ENCODE data around the gene ARHGEF9. TPM values are rescaled to one million over a fixed set of nuclear protein-coding genes. Genes with fewer than 3 reads are reported as not detected.
"Not testable (repeated sequence)": the region's sequence is repeated elsewhere in the genome, so short reads cannot be mapped to it uniquely, and the experiment has no call there.

ARHGEF9 gene
- polyA plus RNA-seq, 1 donor (not counting 4 experiments of a cell fraction or from before 2014, with no cell fraction given) = 16.0 TPM

- Histone ChIP-seq H3K27me3 (ENCODE audit: control insufficient read depth, extremely low read depth, insufficient read depth, low read length) (no peaks in the 10 kb centered on the region), H3K9ac (ENCODE audit: control insufficient read depth, extremely low read depth, insufficient read depth, low read length) (no peak overlapping the region), H4K20me1 (ENCODE audit: control insufficient read depth, extremely low read depth, insufficient read depth, low read length) (no peaks in the 10 kb centered on the region), H3K79me2 (ENCODE audit: control insufficient read depth, insufficient read depth, low read length) (no peaks in the 10 kb centered on the region), H3K4me2 (ENCODE audit: control insufficient read depth, extremely low read depth, insufficient read depth, low read depth, low read length) (no peak overlapping the region), H3K4me3 (ENCODE audit: control insufficient read depth in 2 of 3, extremely low read depth in 1 of 3, insufficient read depth in 2 of 3, low read depth in 1 of 3, low read length in 3 of 3) (no peak overlapping the region), H3K9me3 (ENCODE audit: control insufficient read depth, low read depth, low read length) (no peaks in the 10 kb centered on the region), H3K9me1 (ENCODE audit: control insufficient read depth, extremely low read depth, insufficient read depth, low read length) (no peaks in the 10 kb centered on the region), H3K27ac (ENCODE audit: control insufficient read depth, insufficient read depth, low read length) (no peak overlapping the region), H2AFZ (ENCODE audit: control insufficient read depth, low read length) (no peak overlapping the region), H3K36me3 (ENCODE audit: control insufficient read depth in 2 of 2, extremely low read depth in 1 of 2, insufficient read depth in 2 of 2, low read length in 2 of 2) (peaks cover 0 to 5% of the 10 kb centered on the region in 2 experiments), H3K4me1 (ENCODE audit: control insufficient read depth, extremely low read depth, insufficient read depth, low read length) (no peaks in the 10 kb centered on the region)
- dilution Hi-C loops (cut with MboI; ENCODE audit: extremely low pct_ligation_motif_present, low sequenced_read_pairs) = no loop called here
- FAIRE-seq (no peak), DNase-seq (ENCODE audit: low read depth, low spot score) (no peak)
- TF ChIP-seq CTCF (optimal IDR thresholded peaks at IDR 0.05 in 1 of 3, IDR thresholded peaks at IDR 0.05 in 1 of 3, conservative IDR thresholded peaks at IDR 0.05 in 1 of 3; ENCODE audit: extremely low read depth in 1 of 3, insufficient read depth in 2 of 3, low read length in 3 of 3) = no peak
- no peak for TF ChIP-seq EZH2 (IDR thresholded peaks at IDR 0.05; ENCODE audit: low read length)
Measured at GRCh38 chrX:63656871-63657580, 128.0 kb downstream of the ARHGEF9 start.

GRCh38 chrX:63652086-63652765 is 132.8 kb downstream of the ARHGEF9 start:
- peaks cover 0 to 5% of the 10 kb centered on the region in 2 experiments for H3K36me3 ChIP-seq (ENCODE audit: control insufficient read depth in 2 of 2, extremely low read depth in 1 of 2, insufficient read depth in 2 of 2, low read length in 2 of 2)
- FAIRE-seq = no peak

GRCh38 chrX:63645748-63646147 is 139.3 kb downstream of the ARHGEF9 start:
- H3K9ac ChIP-seq (ENCODE audit: control insufficient read depth, extremely low read depth, insufficient read depth, low read length); H3K4me1 ChIP-seq (ENCODE audit: control insufficient read depth, extremely low read depth, insufficient read depth, low read length); H2AFZ ChIP-seq (ENCODE audit: control insufficient read depth, low read length); H3K9me1 ChIP-seq (ENCODE audit: control insufficient read depth, extremely low read depth, insufficient read depth, low read length); H3K79me2 ChIP-seq (ENCODE audit: control insufficient read depth, insufficient read depth, low read length); H3K27ac ChIP-seq (ENCODE audit: control insufficient read depth, insufficient read depth, low read length); H4K20me1 ChIP-seq (ENCODE audit: control insufficient read depth, extremely low read depth, insufficient read depth, low read length); H3K36me3 ChIP-seq (ENCODE audit: control insufficient read depth in 2 of 2, extremely low read depth in 1 of 2, insufficient read depth in 2 of 2, low read length in 2 of 2); H3K27me3 ChIP-seq (ENCODE audit: control insufficient read depth, extremely low read depth, insufficient read depth, low read length); H3K9me3 ChIP-seq (ENCODE audit: control insufficient read depth, low read depth, low read length); dilution Hi-C loops (cut with MboI; ENCODE audit: extremely low pct_ligation_motif_present, low sequenced_read_pairs); FAIRE-seq; DNase-seq (ENCODE audit: low read depth, low spot score); H3K4me3 ChIP-seq (ENCODE audit: control insufficient read depth in 2 of 3, extremely low read depth in 1 of 3, insufficient read depth in 2 of 3, low read depth in 1 of 3, low read length in 3 of 3); H3K4me2 ChIP-seq (ENCODE audit: control insufficient read depth, extremely low read depth, insufficient read depth, low read depth, low read length): not testable (repeated sequence)

More at GRCh38 chrX:63652086-63652765, 132.8 kb downstream of the ARHGEF9 start:
- H3K4me2 ChIP-seq (ENCODE audit: control insufficient read depth, extremely low read depth, insufficient read depth, low read depth, low read length) = no peak overlapping the region
- H3K27ac ChIP-seq (ENCODE audit: control insufficient read depth, insufficient read depth, low read length) = no peak overlapping the region
- no peak for DNase-seq (ENCODE audit: low read depth, low spot score)
- H2AFZ ChIP-seq (ENCODE audit: control insufficient read depth, low read length) = no peak overlapping the region
- H3K27me3 ChIP-seq (ENCODE audit: control insufficient read depth, extremely low read depth, insufficient read depth, low read length) = no peaks in the 10 kb centered on the region
- H3K4me1 ChIP-seq (ENCODE audit: control insufficient read depth, extremely low read depth, insufficient read depth, low read length) = no peaks in the 10 kb centered on the region
- H4K20me1 ChIP-seq (ENCODE audit: control insufficient read depth, extremely low read depth, insufficient read depth, low read length) = no peaks in the 10 kb centered on the region
- H3K79me2 ChIP-seq (ENCODE audit: control insufficient read depth, insufficient read depth, low read length) = no peaks in the 10 kb centered on the region
- dilution Hi-C loops (cut with MboI; ENCODE audit: extremely low pct_ligation_motif_present, low sequenced_read_pairs) = no loop called here
- no peak overlapping the region for H3K4me3 ChIP-seq (ENCODE audit: control insufficient read depth in 2 of 3, extremely low read depth in 1 of 3, insufficient read depth in 2 of 3, low read depth in 1 of 3, low read length in 3 of 3)
- TF ChIP-seq EZH2 (IDR thresholded peaks at IDR 0.05; ENCODE audit: low read length) (no peak), CTCF (optimal IDR thresholded peaks at IDR 0.05 in 1 of 3, IDR thresholded peaks at IDR 0.05 in 1 of 3, conservative IDR thresholded peaks at IDR 0.05 in 1 of 3; ENCODE audit: extremely low read depth in 1 of 3, insufficient read depth in 2 of 3, low read length in 3 of 3) (no peak)
- no peaks in the 10 kb centered on the region for H3K9me1 ChIP-seq (ENCODE audit: control insufficient read depth, extremely low read depth, insufficient read depth, low read length)
- H3K9me3 ChIP-seq (ENCODE audit: control insufficient read depth, low read depth, low read length) = no peaks in the 10 kb centered on the region
- no peak overlapping the region for H3K9ac ChIP-seq (ENCODE audit: control insufficient read depth, extremely low read depth, insufficient read depth, low read length)

All from keratinocyte (primary cell).